H9 (cell line): ENCODE results near the gene MRGPRX2. TPM values are rescaled to one million over a fixed set of nuclear protein-coding genes. Genes with fewer than 3 reads are reported as not detected.

Source experiments
- DNase-seq: peaks from one replicate; pipeline ENCODE4 v3.0.0-alpha.2; 2017
- H2AFZ ChIP-seq: one replicate; pipeline ENCODE4 v1.6.1; 2013; ENCODE audit warnings: mild to moderate bottlenecking, low read length, control low read depth, moderate library complexity
- H2AK5ac ChIP-seq: 2 replicates; pipeline ENCODE4 v1.6.1; 2013; ENCODE audit warnings: low read length, control low read depth, mixed read lengths; ENCODE audit not compliant: insufficient read length
- H2BK120ac ChIP-seq: one replicate; pipeline ENCODE4 v1.6.1; 2013; ENCODE audit warnings: low read depth, mild to moderate bottlenecking, low read length, control low read depth, inconsistent platforms; ENCODE audit not compliant: poor library complexity, severe bottlenecking
- H2BK12ac ChIP-seq: 2 replicates; pipeline ENCODE4 v1.6.1; 2013; ENCODE audit warnings: low read length, control low read depth, mixed read lengths, low read depth; ENCODE audit not compliant: insufficient read length
- H2BK15ac ChIP-seq: 2 replicates; pipeline ENCODE4 v1.6.1; 2013; ENCODE audit warnings: low read depth, low read length, control low read depth
- H2BK20ac ChIP-seq: one replicate; pipeline ENCODE4 v1.6.1; 2013; ENCODE audit warnings: low read depth, mild to moderate bottlenecking, low read length, control low read depth, inconsistent platforms; ENCODE audit not compliant: poor library complexity, severe bottlenecking
- H2BK5ac ChIP-seq: 2 replicates; pipeline ENCODE4 v1.6.1; 2013; ENCODE audit warnings: low read length, control low read depth, mixed read lengths; ENCODE audit not compliant: insufficient read length
- H3K14ac ChIP-seq: 2 replicates; pipeline ENCODE4 v1.6.1; 2013; ENCODE audit warnings: low read length, control low read depth; ENCODE audit not compliant: insufficient read depth
- H3K18ac ChIP-seq: 2 replicates; pipeline ENCODE4 v1.6.1; 2013; ENCODE audit warnings: low read depth, mild to moderate bottlenecking, mixed read lengths, low read length, control low read depth; ENCODE audit not compliant: insufficient read length
- H3K23ac ChIP-seq: 2 replicates; pipeline ENCODE4 v1.6.1; 2013; ENCODE audit warnings: low read length, control low read depth, mixed read lengths, low read depth; ENCODE audit not compliant: insufficient read length
- H3K23me2 ChIP-seq: 2 replicates; pipeline ENCODE4 v1.6.1; 2013; ENCODE audit warnings: low read depth, mild to moderate bottlenecking, mixed read lengths, low read length, control low read depth; ENCODE audit not compliant: insufficient read length, poor library complexity, severe bottlenecking
- H3K27ac ChIP-seq: 2 replicates; pipeline ENCODE4 v1.5.1; 2013; ENCODE audit warnings: low read length, control low read depth, mixed read lengths, low read depth; ENCODE audit not compliant: insufficient read length
- H3K27me3 ChIP-seq: 2 replicates; pipeline ENCODE4 v1.6.1; 2013; ENCODE audit warnings: low read length, control low read depth, inconsistent platforms; ENCODE audit not compliant: insufficient read depth
- H3K4ac ChIP-seq: 2 replicates; pipeline ENCODE4 v1.6.1; 2013; ENCODE audit warnings: low read depth, mild to moderate bottlenecking, control low read depth, inconsistent platforms, low read length, moderate library complexity
- H3K4me1 ChIP-seq: 2 replicates; pipeline ENCODE4 v1.6.1; 2013; ENCODE audit warnings: low read length, control low read depth, inconsistent platforms; ENCODE audit not compliant: insufficient read depth
- H3K4me2 ChIP-seq: 2 replicates; pipeline ENCODE4 v1.6.1; 2013; ENCODE audit warnings: low read length, control low read depth, mixed read lengths; ENCODE audit not compliant: insufficient read length, insufficient read depth
- H3K56ac ChIP-seq: 2 replicates; pipeline ENCODE4 v1.6.1; 2013; ENCODE audit warnings: low read depth, mild to moderate bottlenecking, mixed read lengths, low read length, control low read depth; ENCODE audit not compliant: insufficient read length
- H3K79me1 ChIP-seq: 2 replicates; pipeline ENCODE4 v1.6.1; 2013; ENCODE audit warnings: low read depth, mild to moderate bottlenecking, moderate library complexity, low read length, control low read depth, inconsistent platforms; ENCODE audit not compliant: insufficient read depth, poor library complexity, severe bottlenecking
- H3K79me2 ChIP-seq: 2 replicates; pipeline ENCODE4 v1.6.1; 2013; ENCODE audit warnings: low read length, control low read depth, inconsistent platforms; ENCODE audit not compliant: insufficient read depth
- H3K9ac ChIP-seq: 2 replicates; pipeline ENCODE4 v1.6.1; 2013; ENCODE audit warnings: low read length, control low read depth, mixed read lengths; ENCODE audit not compliant: insufficient read length; ENCODE audit errors: extremely low read depth
- H3K9me3 ChIP-seq: one replicate; pipeline ENCODE4 v1.6.1; 2013; ENCODE audit warnings: low read depth, low read length, inconsistent platforms; ENCODE audit not compliant: control insufficient read depth
- H3T11ph ChIP-seq: one replicate; pipeline ENCODE4 v1.6.1; 2013; ENCODE audit warnings: mild to moderate bottlenecking, low read length, control low read depth, inconsistent platforms
- H4K20me1 ChIP-seq: one replicate; pipeline ENCODE4 v1.6.1; 2013; ENCODE audit not compliant: control insufficient read depth, insufficient read length, insufficient read depth
- H4K5ac ChIP-seq: 2 replicates; pipeline ENCODE4 v1.6.1; 2013; ENCODE audit warnings: low read depth, mild to moderate bottlenecking, mixed read lengths, low read length, control low read depth; ENCODE audit not compliant: insufficient read length
- H4K8ac ChIP-seq: replicated peaks from 2 replicates; pipeline ENCODE4 v1.6.1; 2013; ENCODE audit warnings: low read length, control low read depth, mixed read lengths, low read depth; ENCODE audit not compliant: insufficient read length
- H4K91ac ChIP-seq: 2 replicates; pipeline ENCODE4 v1.6.1; 2013; ENCODE audit warnings: low read depth, mild to moderate bottlenecking, moderate library complexity, mixed read lengths, low read length, control low read depth; ENCODE audit not compliant: insufficient read length
- H3K27ac Mint-ChIP-seq, 3 experiments: 2 replicates in 2 of 3; 3 replicates in 1 of 3; pipeline ENCODE4 v1.8.0; 2020 to 2021; ENCODE audit warnings: mixed read lengths in 3 of 3, mild to moderate bottlenecking in 1 of 3, moderate library complexity in 1 of 3
- H3K27me3 Mint-ChIP-seq: 2 replicates; pipeline ENCODE4 v1.8.0; 2021; ENCODE audit warnings: low read depth, mild to moderate bottlenecking, moderate library complexity, mixed read lengths
- H3K36me3 Mint-ChIP-seq, 3 experiments: 2 replicates in 2 of 3; 3 replicates in 1 of 3; pipeline ENCODE4 v1.8.0; 2020 to 2021; ENCODE audit warnings: low read depth in 3 of 3, mixed read lengths in 3 of 3; ENCODE audit not compliant: insufficient read depth in 1 of 3
- H3K4me1 Mint-ChIP-seq, 2 experiments: 2 replicates each; pipeline ENCODE4 v1.8.0; 2020; ENCODE audit warnings: mixed read lengths in 2 of 2
- H3K4me3 Mint-ChIP-seq, 2 experiments: 2 replicates in 1 of 2; 3 replicates in 1 of 2; pipeline ENCODE4 v1.8.0; 2020 to 2021; ENCODE audit warnings: mild to moderate bottlenecking in 2 of 2, mixed read lengths in 2 of 2, moderate library complexity in 1 of 2
- H3K9me3 Mint-ChIP-seq, 2 experiments: 2 replicates in 1 of 2; 3 replicates in 1 of 2; pipeline ENCODE4 v1.8.0; 2020; ENCODE audit warnings: mild to moderate bottlenecking in 2 of 2, mixed read lengths in 2 of 2, moderate library complexity in 1 of 2
- WGBS: extraction: QIAGEN DNeasy Blood & Tissue Kit; methylation state at CpG from one replicate; pipeline ENCODE4 v1.1.7; 2013; ENCODE audit warnings: missing lambda C conversion rate, low lambda C conversion rate, mixed read lengths; ENCODE audit not compliant: insufficient read length; ENCODE audit errors: extremely low coverage; 5-methylcytosine and 5-hydroxymethylcytosine counted together
- total RNA-seq: library from RNA; stranded (reverse); gene quantifications from 2 replicates; pipeline ENCODE4 v1.2.1, GENCODE V29; 2021
- TF ChIP-seq, protein P1 (sequence below): fragments of 200-600 bp; sonication (generic); conservative IDR thresholded peaks from 3 replicates; pipeline ENCODE4 v1.8.0; 2021; ENCODE audit warnings: antibody characterized with exemption, mild to moderate bottlenecking

The MRGPRX2 gene
- total RNA-seq, 1 experiment from 2014 or later: not detected

DNA sequence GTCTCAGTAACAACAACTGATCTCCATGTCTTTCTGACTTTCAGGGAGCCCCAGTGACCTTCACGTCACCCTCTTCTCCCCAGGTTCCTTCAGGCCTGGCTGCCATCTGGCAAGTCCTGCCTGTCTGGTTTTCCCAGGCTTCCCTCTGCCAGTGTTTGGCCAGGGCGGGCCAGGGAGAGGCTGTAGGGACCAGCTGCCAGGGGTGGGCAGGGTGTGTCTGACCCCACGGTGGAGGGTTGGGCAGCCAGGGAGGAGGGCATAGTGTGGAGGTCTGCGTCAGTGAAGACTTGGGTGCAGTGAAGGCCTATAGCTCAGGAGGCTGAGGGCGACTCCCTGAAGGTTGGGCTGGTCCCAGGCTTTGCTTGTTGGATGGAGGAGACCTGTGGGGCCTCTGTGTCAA lies 11.9 kb upstream of the MRGPRX2 start:
- Histone ChIP-seq H2BK20ac (no peak overlapping the region), H3K23me2 (no peaks in the 10 kb centered on the region), H3K4me1 (peaks cover 7% of the 10 kb centered on the region; the same call in 1 of the 2 replicates), H3K14ac (no peak overlapping the region), H2BK5ac (no peak overlapping the region), H3K27me3 (no peaks in the 10 kb centered on the region), H3K9ac (no peak overlapping the region), H3K23ac (no peak overlapping the region), H4K20me1 (no peaks in the 10 kb centered on the region), H2AK5ac (no peak overlapping the region), H3K18ac (no peak overlapping the region), H2BK15ac (no peak overlapping the region), H3K9me3 (no peaks in the 10 kb centered on the region), H3K4ac (no peak overlapping the region), H3T11ph (no peak overlapping the region), H3K56ac (no peak overlapping the region), H4K91ac (no peak overlapping the region), H3K79me1 (no peaks in the 10 kb centered on the region), H2AFZ (no peak overlapping the region), H3K79me2 (no peaks in the 10 kb centered on the region), H2BK12ac (no peak overlapping the region), H3K27ac (no peak overlapping the region), H2BK120ac (no peak overlapping the region), H4K8ac (no peak overlapping the region), H4K5ac (no peak overlapping the region), H3K4me2 (no peak overlapping the region)
- Mint-ChIP-seq H3K36me3 (no peaks in the 10 kb centered on the region), H3K4me1 (peaks cover 27 to 35% of the 10 kb centered on the region in 2 experiments), H3K27me3 (no peaks in the 10 kb centered on the region; the same call in 1 of the 2 replicates), H3K9me3 (no peaks in the 10 kb centered on the region; a peak in 1 of 5 replicates), H3K27ac (no peak overlapping the region), H3K4me3 (no peak overlapping the region)
- TF ChIP-seq, protein P1, sequence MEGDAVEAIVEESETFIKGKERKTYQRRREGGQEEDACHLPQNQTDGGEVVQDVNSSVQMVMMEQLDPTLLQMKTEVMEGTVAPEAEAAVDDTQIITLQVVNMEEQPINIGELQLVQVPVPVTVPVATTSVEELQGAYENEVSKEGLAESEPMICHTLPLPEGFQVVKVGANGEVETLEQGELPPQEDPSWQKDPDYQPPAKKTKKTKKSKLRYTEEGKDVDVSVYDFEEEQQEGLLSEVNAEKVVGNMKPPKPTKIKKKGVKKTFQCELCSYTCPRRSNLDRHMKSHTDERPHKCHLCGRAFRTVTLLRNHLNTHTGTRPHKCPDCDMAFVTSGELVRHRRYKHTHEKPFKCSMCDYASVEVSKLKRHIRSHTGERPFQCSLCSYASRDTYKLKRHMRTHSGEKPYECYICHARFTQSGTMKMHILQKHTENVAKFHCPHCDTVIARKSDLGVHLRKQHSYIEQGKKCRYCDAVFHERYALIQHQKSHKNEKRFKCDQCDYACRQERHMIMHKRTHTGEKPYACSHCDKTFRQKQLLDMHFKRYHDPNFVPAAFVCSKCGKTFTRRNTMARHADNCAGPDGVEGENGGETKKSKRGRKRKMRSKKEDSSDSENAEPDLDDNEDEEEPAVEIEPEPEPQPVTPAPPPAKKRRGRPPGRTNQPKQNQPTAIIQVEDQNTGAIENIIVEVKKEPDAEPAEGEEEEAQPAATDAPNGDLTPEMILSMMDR: no peak
- no peak for DNase-seq
- no CpG with 5 or more reads among the region's 5 CpGs for WGBS
